ENCODE data around the gene ZNF106.

Gene ZNF106

GRCh38 chr15:42456971-42457370, 34.0 kb downstream of the ZNF106 start:
- Histone ChIP-seq H3K27me3 (no peaks in the 10 kb centered on the region), H3K4me1 (ENCODE audit: control insufficient read depth in 1 of 2, insufficient read depth in 1 of 2, low read depth in 1 of 2, low read length in 1 of 2) (peaks cover 5 to 6% of the 10 kb centered on the region in 2 experiments), H3K36me3 (peaks cover 57% of the 10 kb centered on the region), H3K9me3 (no peaks in the 10 kb centered on the region), H3K4me3 (ENCODE audit: low read depth in 1 of 2, low read length in 1 of 2) (no peak overlapping the region), H3K27ac (peak overlapping the region; percentile 18)
- no peak for TF ChIP-seq CTCF (IDR thresholded peaks at IDR 0.05)

- Histone ChIP-seq H3K27ac (no peak overlapping the region), H3K9me3 (no peaks in the 10 kb centered on the region), H3K27me3 (no peaks in the 10 kb centered on the region), H3K4me1 (ENCODE audit: control insufficient read depth in 1 of 2, insufficient read depth in 1 of 2, low read depth in 1 of 2, low read length in 1 of 2) (peaks cover 5 to 6% of the 10 kb centered on the region in 2 experiments), H3K4me3 (ENCODE audit: low read depth in 1 of 2, low read length in 1 of 2) (no peak overlapping the region), H3K36me3 (peaks cover 58% of the 10 kb centered on the region)
- TF ChIP-seq CTCF (IDR thresholded peaks at IDR 0.05), result no peak
Observed at GRCh38 chr15:42456531-42456930, 34.4 kb downstream of the ZNF106 start.

GRCh38 chr15:42453826-42454225, 37.1 kb downstream of the ZNF106 start:
- no peaks in the 10 kb centered on the region for H3K4me1 ChIP-seq (ENCODE audit: control insufficient read depth in 1 of 2, insufficient read depth in 1 of 2, low read depth in 1 of 2, low read length in 1 of 2)
- H3K4me3 ChIP-seq (ENCODE audit: low read depth in 1 of 2, low read length in 1 of 2), result no peak overlapping the region
- no peak overlapping the region for H3K27ac ChIP-seq
- peaks cover 77% of the 10 kb centered on the region for H3K36me3 ChIP-seq
- no peaks in the 10 kb centered on the region for H3K9me3 ChIP-seq
- no peaks in the 10 kb centered on the region for H3K27me3 ChIP-seq
- TF ChIP-seq CTCF (IDR thresholded peaks at IDR 0.05), result no peak

GRCh38 chr15:42450425-42450790, 40.5 kb downstream of the ZNF106 start:
- TF ChIP-seq CTCF (IDR thresholded peaks at IDR 0.05), result no peak
- Histone ChIP-seq H3K36me3 (peaks cover 94% of the 10 kb centered on the region), H3K27ac (no peak overlapping the region), H3K4me1 (ENCODE audit: control insufficient read depth in 1 of 2, insufficient read depth in 1 of 2, low read depth in 1 of 2, low read length in 1 of 2) (no peaks in the 10 kb centered on the region), H3K9me3 (no peaks in the 10 kb centered on the region), H3K27me3 (no peaks in the 10 kb centered on the region), H3K4me3 (ENCODE audit: low read depth in 1 of 2, low read length in 1 of 2) (no peak overlapping the region)

- Histone ChIP-seq H3K27ac (no peak overlapping the region), H3K4me1 (ENCODE audit: control insufficient read depth in 1 of 2, insufficient read depth in 1 of 2, low read depth in 1 of 2, low read length in 1 of 2) (no peaks in the 10 kb centered on the region)
Observed at GRCh38 chr15:42449770-42450424, 41.0 kb downstream of the ZNF106 start.

More at GRCh38 chr15:42449770-42450424, 41.0 kb downstream of the ZNF106 start:
- Histone ChIP-seq H3K36me3 (peaks cover 96% of the 10 kb centered on the region), H3K9me3 (no peaks in the 10 kb centered on the region), H3K27me3 (no peaks in the 10 kb centered on the region), H3K4me3 (ENCODE audit: low read depth in 1 of 2, low read length in 1 of 2) (no peak overlapping the region)
- TF ChIP-seq CTCF (IDR thresholded peaks at IDR 0.05), result no peak

Measured in neutrophil (primary cell).